DND-41 (cell line): ENCODE results near the gene RYR2.

ENCODE experiments used
- ATAC-seq: fragments of 200-7000 bp; cut with Tn5 transposase; 3 replicates; pipeline ENCODE4 v1.9.1; 2021; ENCODE audit warnings: low read depth; ENCODE audit not compliant: insufficient read depth
- DNase-seq: peaks from one replicate; pipeline ENCODE4 v3.0.0-alpha.2; 2020
- H2AFZ ChIP-seq: 2 replicates; pipeline ENCODE4 v1.6.0; 2012; ENCODE audit warnings: low read depth, low read length
- H3K27ac ChIP-seq: 2 replicates; pipeline ENCODE4 v1.5.1; 2012; ENCODE audit warnings: low read length, inconsistent platforms
- H3K27me3 ChIP-seq: fragments of 200-600 bp; sonication (generic); 2 replicates; pipeline ENCODE4 v1.6.0; 2012; ENCODE audit warnings: low read length, mild to moderate bottlenecking, inconsistent platforms; ENCODE audit not compliant: insufficient read depth, poor library complexity
- H3K36me3 ChIP-seq: 2 replicates; pipeline ENCODE4 v1.5.1; 2012; ENCODE audit warnings: low read length, inconsistent platforms; ENCODE audit not compliant: insufficient read depth
- H3K4me1 ChIP-seq: 2 replicates; pipeline ENCODE4 v1.5.1; 2012; ENCODE audit warnings: mild to moderate bottlenecking, low read length; ENCODE audit not compliant: insufficient read depth
- H3K4me2 ChIP-seq: 2 replicates; pipeline ENCODE4 v1.6.0; 2012; ENCODE audit warnings: mild to moderate bottlenecking, moderate library complexity, low read length, inconsistent platforms; ENCODE audit not compliant: insufficient read depth
- H3K4me3 ChIP-seq, 2 experiments: fragments of 200-600 bp in 1 of 2; shearing (Covaris generic) in 1 of 2; 2 replicates each; pipeline ENCODE4 v1.5.1; 2012 to 2016; ENCODE audit warnings: inconsistent platforms in 2 of 2, low read length in 2 of 2, mild to moderate bottlenecking in 2 of 2, low read depth in 1 of 2, moderate library complexity in 1 of 2
- H3K79me2 ChIP-seq: 2 replicates; pipeline ENCODE4 v1.6.0; 2012; ENCODE audit warnings: low read length, inconsistent platforms; ENCODE audit not compliant: insufficient read depth
- H3K9ac ChIP-seq: 2 replicates; pipeline ENCODE4 v1.6.0; 2012; ENCODE audit warnings: low read depth, mild to moderate bottlenecking, inconsistent platforms, low read length, moderate library complexity
- H3K9me3 ChIP-seq: 2 replicates; pipeline ENCODE4 v1.5.1; 2012; ENCODE audit warnings: low read length, moderate library complexity, mild to moderate bottlenecking, inconsistent platforms; ENCODE audit not compliant: insufficient read depth, severe bottlenecking
- H4K20me1 ChIP-seq: 2 replicates; pipeline ENCODE4 v1.6.0; 2012; ENCODE audit warnings: low read length; ENCODE audit not compliant: insufficient read depth
- EZH2 ChIP-seq: IDR thresholded peaks from 3 replicates; pipeline ENCODE4 v1.6.1; 2012; ENCODE audit warnings: borderline replicate concordance, low read depth, mild to moderate bottlenecking, moderate library complexity, low read length, inconsistent platforms; ENCODE audit not compliant: severe bottlenecking
- TF ChIP-seq, protein P1 (sequence below): IDR thresholded peaks from 2 replicates; pipeline ENCODE4 v1.5.1; 2012; ENCODE audit warnings: borderline replicate concordance, low read length, moderate library complexity, mild to moderate bottlenecking; ENCODE audit not compliant: poor library complexity, severe bottlenecking; ENCODE audit errors: extremely low read depth

The RYR2 gene

DNA sequence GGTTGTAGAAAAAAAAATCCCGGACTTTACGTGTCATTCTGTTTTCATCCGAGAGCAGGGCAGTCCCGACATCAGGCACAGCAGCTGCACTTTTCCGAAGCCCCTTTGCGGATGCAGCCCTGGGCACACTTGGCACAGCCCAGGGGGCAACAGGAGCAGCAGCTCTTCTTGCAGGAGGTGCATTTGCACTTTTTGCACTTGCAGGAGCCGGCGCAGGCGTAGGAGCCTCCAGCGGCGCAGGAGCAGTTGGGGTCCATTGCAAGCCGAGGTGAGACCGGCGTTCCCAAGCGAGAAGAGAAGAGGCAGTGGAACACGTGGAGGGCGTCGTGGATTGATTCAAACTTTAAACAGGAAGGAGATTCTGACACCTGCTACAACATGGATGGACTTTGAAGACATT lies 37.9 kb upstream of the RYR2 start, which contains the start of gene MT1HL1:
TSS of gene MT1HL1 (minus strand) at position 326 of the 400 bp plus-strand sequence. CDS start at position 257, 69 bp downstream.
- H2AFZ ChIP-seq: no peak within 1 kb of the TSS
- no peak within 1 kb of the TSS for H3K4me2 ChIP-seq
- no peaks in the 10 kb centered on the region for H4K20me1 ChIP-seq
- no peaks in the 10 kb centered on the region for H3K9me3 ChIP-seq
- ATAC-seq (no peak), DNase-seq (no peak)
- no peaks in the 10 kb centered on the region for H3K79me2 ChIP-seq
- H3K4me3 ChIP-seq: no peak within 1 kb of the TSS
- no peaks in the 10 kb centered on the region for H3K36me3 ChIP-seq
- H3K9ac ChIP-seq: no peak within 1 kb of the TSS
- H3K4me1 ChIP-seq: no peaks in the 10 kb centered on the region
- TF ChIP-seq EZH2: no peak
- TF ChIP-seq, protein P1, sequence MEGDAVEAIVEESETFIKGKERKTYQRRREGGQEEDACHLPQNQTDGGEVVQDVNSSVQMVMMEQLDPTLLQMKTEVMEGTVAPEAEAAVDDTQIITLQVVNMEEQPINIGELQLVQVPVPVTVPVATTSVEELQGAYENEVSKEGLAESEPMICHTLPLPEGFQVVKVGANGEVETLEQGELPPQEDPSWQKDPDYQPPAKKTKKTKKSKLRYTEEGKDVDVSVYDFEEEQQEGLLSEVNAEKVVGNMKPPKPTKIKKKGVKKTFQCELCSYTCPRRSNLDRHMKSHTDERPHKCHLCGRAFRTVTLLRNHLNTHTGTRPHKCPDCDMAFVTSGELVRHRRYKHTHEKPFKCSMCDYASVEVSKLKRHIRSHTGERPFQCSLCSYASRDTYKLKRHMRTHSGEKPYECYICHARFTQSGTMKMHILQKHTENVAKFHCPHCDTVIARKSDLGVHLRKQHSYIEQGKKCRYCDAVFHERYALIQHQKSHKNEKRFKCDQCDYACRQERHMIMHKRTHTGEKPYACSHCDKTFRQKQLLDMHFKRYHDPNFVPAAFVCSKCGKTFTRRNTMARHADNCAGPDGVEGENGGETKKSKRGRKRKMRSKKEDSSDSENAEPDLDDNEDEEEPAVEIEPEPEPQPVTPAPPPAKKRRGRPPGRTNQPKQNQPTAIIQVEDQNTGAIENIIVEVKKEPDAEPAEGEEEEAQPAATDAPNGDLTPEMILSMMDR: no peak
- no peaks in the 10 kb centered on the region for H3K27me3 ChIP-seq
- H3K27ac ChIP-seq: no peak within 1 kb of the TSS

DNA sequence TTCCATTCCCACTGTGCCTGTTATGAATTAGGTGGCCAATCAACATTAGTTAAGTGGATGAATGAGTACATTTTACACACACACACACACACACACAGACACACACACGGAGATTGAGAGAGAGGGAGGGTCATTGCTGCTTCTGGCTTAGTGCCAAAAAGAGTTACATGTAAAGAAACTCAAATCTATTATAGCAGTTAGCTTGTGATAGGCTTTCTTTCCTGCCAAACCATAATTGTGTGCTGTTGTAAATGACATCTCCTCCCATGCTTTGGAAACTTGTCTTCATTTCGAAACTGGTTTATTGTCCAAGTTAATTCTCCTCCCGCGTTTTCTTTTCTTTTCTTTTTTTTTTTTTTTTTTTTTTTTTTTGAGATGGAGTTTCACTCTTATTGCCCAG lies 36.3 kb upstream of the RYR2 start:
- no peaks in the 10 kb centered on the region for H3K36me3 ChIP-seq
- H4K20me1 ChIP-seq: no peaks in the 10 kb centered on the region
- H3K9me3 ChIP-seq: no peaks in the 10 kb centered on the region
- no peak for DNase-seq
- H3K4me2 ChIP-seq: no peak overlapping the region
- TF ChIP-seq, protein P1: no peak
- no peak for TF ChIP-seq EZH2
- no peak for ATAC-seq
- no peaks in the 10 kb centered on the region for H3K4me1 ChIP-seq
- no peak overlapping the region for H3K27ac ChIP-seq
- no peaks in the 10 kb centered on the region for H3K27me3 ChIP-seq
- no peak overlapping the region for H3K4me3 ChIP-seq
- H3K9ac ChIP-seq: no peak overlapping the region
- H3K79me2 ChIP-seq: no peaks in the 10 kb centered on the region
- H2AFZ ChIP-seq: no peak overlapping the region

DNA sequence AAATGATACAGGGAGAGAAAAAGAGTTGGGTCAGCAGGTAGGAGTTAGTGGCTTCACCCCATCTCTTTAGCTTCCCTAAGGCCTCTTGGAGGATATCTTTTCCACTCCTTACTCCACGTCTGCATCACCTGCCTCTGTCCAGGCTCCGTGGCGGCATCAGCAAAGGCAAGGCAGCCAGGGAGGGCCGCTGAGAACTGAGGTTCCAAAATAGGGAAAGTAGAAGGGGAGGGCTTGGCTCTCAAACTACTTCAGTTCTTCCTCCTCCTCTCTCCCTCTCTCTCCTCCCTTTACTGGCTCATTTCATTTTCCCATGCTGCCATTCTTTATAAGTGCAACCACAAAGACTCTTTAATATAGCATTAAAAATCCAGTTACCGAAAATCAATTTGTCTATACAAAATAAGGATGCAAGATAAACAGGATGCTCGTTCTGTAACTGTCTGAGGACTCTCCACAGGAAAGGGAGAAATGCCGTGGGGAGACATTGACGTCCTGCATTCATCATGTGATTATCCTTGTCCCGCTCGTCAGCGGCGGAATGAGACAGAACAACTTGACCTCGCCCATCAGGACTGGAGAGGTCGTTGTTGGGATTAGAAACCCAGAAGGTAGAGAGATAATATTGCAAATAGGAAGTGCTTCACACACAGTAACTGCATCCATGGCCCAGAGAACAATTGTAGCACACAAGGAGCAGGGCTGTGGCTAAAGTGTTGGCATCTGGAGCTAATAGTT lies 34.7 kb upstream of the RYR2 start:
- H3K27me3 ChIP-seq: no peaks in the 10 kb centered on the region

More for the DNA sequence above, 34.7 kb upstream of the RYR2 start:
- H2AFZ ChIP-seq: no peak overlapping the region
- H3K27ac ChIP-seq: no peak overlapping the region
- H3K9me3 ChIP-seq: no peaks in the 10 kb centered on the region
- H3K9ac ChIP-seq: no peak overlapping the region
- H3K4me3 ChIP-seq: no peak overlapping the region
- no peaks in the 10 kb centered on the region for H3K4me1 ChIP-seq
- H3K36me3 ChIP-seq: no peaks in the 10 kb centered on the region
- TF ChIP-seq EZH2: no peak
- TF ChIP-seq, protein P1: no peak
- H4K20me1 ChIP-seq: no peaks in the 10 kb centered on the region
- ATAC-seq: no peak
- no peak for DNase-seq
- H3K79me2 ChIP-seq: no peaks in the 10 kb centered on the region
- no peak overlapping the region for H3K4me2 ChIP-seq
